HepG2 (cell line): ENCODE data around the gene UBALD1. TPM values are rescaled to one million over a fixed set of nuclear protein-coding genes. Genes with fewer than 3 reads are reported as not detected.
A peak's percentile ranks its signal among the peaks of the same experiment; 100 is the strongest.

ENCODE experiments used
- DZIP1 ChIP-seq: sonication (generic); formaldehyde crosslinking; IDR thresholded peaks from 2 replicates; pipeline ENCODE4 v1.5.0; 2020; ENCODE audit warnings: mild to moderate bottlenecking, missing genetic modification reagents
- FOXP1 ChIP-seq, 2 experiments: fragments of 450-650 bp in 1 of 2; IDR thresholded peaks; 2 replicates each; pipeline ENCODE4 v1.6.1; 2017 to 2018; ENCODE audit warnings: antibody characterized with exemption in 1 of 2
- GTF3A ChIP-seq: sonication (generic); formaldehyde crosslinking; conservative IDR thresholded peaks from 2 replicates; pipeline ENCODE4 v1.4.0; 2020; ENCODE audit warnings: mild to moderate bottlenecking, missing genetic modification reagents
- NCOA1 ChIP-seq: sonication (generic); formaldehyde crosslinking; IDR thresholded peaks from 2 replicates; pipeline ENCODE4 v1.9.0; 2021; ENCODE audit warnings: missing genetic modification reagents
- NFIC ChIP-seq: IDR thresholded peaks from 2 replicates; pipeline ENCODE4 v1.6.1; 2012; ENCODE audit warnings: mild to moderate bottlenecking, low read length, inconsistent platforms
- NFKB2 ChIP-seq: sonication (generic); formaldehyde crosslinking; IDR thresholded peaks from 2 replicates; pipeline ENCODE4 v1.4.0; 2020; ENCODE audit warnings: missing genetic modification reagents, borderline replicate concordance
- NFYB ChIP-seq: sonication (generic); formaldehyde crosslinking; IDR thresholded peaks from 2 replicates; pipeline ENCODE4 v1.4.0; 2020; ENCODE audit warnings: missing genetic modification reagents
- NR1H2 ChIP-seq: sonication (generic); formaldehyde crosslinking; IDR thresholded peaks from 2 replicates; pipeline ENCODE4 v1.8.1; 2022; ENCODE audit warnings: low read depth, missing genetic modification reagents, borderline replicate concordance
- PCBP2 ChIP-seq: fragments of 200-400 bp; formaldehyde crosslinking; optimal IDR thresholded peaks from 2 replicates; pipeline ENCODE3; 2018; ENCODE audit warnings: low read length, low read depth; ENCODE audit not compliant: poor library complexity, severe bottlenecking
- SATB2 ChIP-seq: sonication (generic); formaldehyde crosslinking; IDR thresholded peaks from 2 replicates; pipeline ENCODE4 v1.5.0; 2020; ENCODE audit warnings: missing genetic modification reagents
- SRSF1 ChIP-seq: fragments of 200-400 bp; formaldehyde crosslinking; optimal IDR thresholded peaks from 2 replicates; pipeline ENCODE3; 2017; ENCODE audit warnings: mild to moderate bottlenecking, low read depth, low read length, moderate library complexity
- SYNCRIP ChIP-seq: fragments of 200-400 bp; formaldehyde crosslinking; IDR thresholded peaks from 2 replicates; pipeline ENCODE4 v1.6.1; 2018; ENCODE audit warnings: mild to moderate bottlenecking, low read depth, low read length; ENCODE audit not compliant: insufficient read depth
- TCF7 ChIP-seq: sonication (generic); IDR thresholded peaks from 2 replicates; pipeline ENCODE4 v1.6.1; 2016; ENCODE audit warnings: antibody characterized with exemption, low read depth
- ZBTB38 ChIP-seq: sonication (generic); formaldehyde crosslinking; IDR thresholded peaks from 2 replicates; pipeline ENCODE4 v1.5.1; 2020; ENCODE audit warnings: mild to moderate bottlenecking, missing genetic modification reagents
- ZBTB46 ChIP-seq: sonication (generic); formaldehyde crosslinking; IDR thresholded peaks from 2 replicates; pipeline ENCODE4 v1.4.0; 2020; ENCODE audit warnings: mild to moderate bottlenecking, missing genetic modification reagents, borderline replicate concordance
- ZFP62 ChIP-seq: sonication (generic); formaldehyde crosslinking; IDR thresholded peaks from 2 replicates; pipeline ENCODE4 v1.4.0; 2020; ENCODE audit warnings: missing genetic modification reagents
- ZKSCAN1 ChIP-seq: fragments of 150-350 bp; IDR thresholded peaks from 2 replicates; pipeline ENCODE4 v1.6.1; 2014; ENCODE audit warnings: low read length
- ZNF432 ChIP-seq: sonication (generic); formaldehyde crosslinking; IDR thresholded peaks from 2 replicates; pipeline ENCODE4 v1.5.0; 2020; ENCODE audit warnings: missing genetic modification reagents, mild to moderate bottlenecking, borderline replicate concordance
- ZNF460 ChIP-seq: sonication (generic); formaldehyde crosslinking; IDR thresholded peaks from 2 replicates; pipeline ENCODE4 v1.5.1; 2020; ENCODE audit warnings: missing genetic modification reagents, mild to moderate bottlenecking, borderline replicate concordance
- ZNF691 ChIP-seq: sonication (generic); formaldehyde crosslinking; IDR thresholded peaks from 2 replicates; pipeline ENCODE4 v1.4.0; 2020; ENCODE audit warnings: missing genetic modification reagents, low read depth, mild to moderate bottlenecking, borderline replicate concordance
- ZNF749 ChIP-seq: sonication (generic); formaldehyde crosslinking; IDR thresholded peaks from 2 replicates; pipeline ENCODE4 v1.8.0; 2022; ENCODE audit warnings: mild to moderate bottlenecking, missing genetic modification reagents, moderate library complexity, borderline replicate concordance
- ZNF878 ChIP-seq: sonication (generic); formaldehyde crosslinking; IDR thresholded peaks from 2 replicates; pipeline ENCODE4 v1.8.1; 2023; ENCODE audit warnings: mild to moderate bottlenecking, missing genetic modification reagents, moderate library complexity
- polyA plus RNA-seq, 8 experiments: library from polyadenylated mRNA; depleted of rRNA in 3 of 8; stranded (reverse) in 7 of 8; unstranded in 1 of 8; fragments of >200 nt; fragmentation: Illumina TruSeq in 4 of 8; extraction: Trizol in 4 of 8; gene quantifications; 2 replicates each; pipeline versions ENCODE4 v1.2.1 to v1.2.3, GENCODE V29; 2011 to 2016; ENCODE audit warnings: low read depth in 4 of 8, missing spikeins in 1 of 8, mixed read lengths in 1 of 8; ENCODE audit not compliant: insufficient read depth in 1 of 8
- total RNA-seq, 5 experiments: library from RNA; depleted of rRNA; stranded (reverse); fragments of >200 nt; fragmentation: Illumina TruSeq; extraction: Trizol; gene quantifications; 2 replicates each; pipeline ENCODE4 v1.2.3, GENCODE V29; 2016; ENCODE audit warnings: low read depth in 1 of 5
- TF ChIP-seq, protein P1 (sequence below): sonication (generic); formaldehyde crosslinking; IDR thresholded peaks from 2 replicates; pipeline ENCODE4 v1.8.1; 2023; ENCODE audit warnings: mild to moderate bottlenecking, missing genetic modification reagents

Gene UBALD1
- total and polyA plus RNA-seq, 2 of the 13 experiments (the other 11 are each of a cell fraction or from before 2014, with no cell fraction given): 6.8 to 12.3 TPM

DNA sequence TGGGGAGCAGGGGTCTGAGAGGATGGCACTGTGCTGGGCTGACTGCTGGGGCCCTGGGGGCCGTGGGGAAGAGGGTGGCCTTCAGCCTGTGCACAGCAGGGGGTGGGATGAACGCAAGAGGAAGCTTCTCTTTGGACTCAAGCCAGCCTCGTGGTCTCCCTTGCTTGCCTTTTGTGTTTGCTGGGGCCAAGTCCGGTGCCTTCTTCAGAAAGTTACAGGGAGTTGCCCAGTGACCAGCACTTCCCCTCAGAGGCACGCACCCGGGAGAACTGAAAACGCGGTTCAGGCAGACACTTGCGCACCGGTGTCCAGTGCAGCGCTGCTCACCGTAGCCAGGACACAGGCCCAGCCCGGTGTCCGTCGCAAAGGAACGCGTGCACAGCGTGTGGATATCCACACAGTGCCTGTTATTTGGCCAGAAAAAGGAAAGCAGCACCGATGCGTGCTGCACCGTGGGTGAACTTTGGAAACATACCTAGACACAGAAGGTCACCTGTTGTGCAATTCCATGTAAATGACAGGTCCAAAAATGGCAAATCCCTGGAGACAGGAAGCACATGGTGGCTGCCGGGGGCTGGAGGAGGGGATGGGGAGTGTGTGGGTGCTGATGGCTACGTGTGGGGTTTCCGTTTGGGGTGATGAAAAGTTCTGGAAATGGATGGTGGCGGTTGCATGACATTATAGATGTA is 49.2 kb upstream of the UBALD1 start (continued):
- TF ChIP-seq, protein P1, sequence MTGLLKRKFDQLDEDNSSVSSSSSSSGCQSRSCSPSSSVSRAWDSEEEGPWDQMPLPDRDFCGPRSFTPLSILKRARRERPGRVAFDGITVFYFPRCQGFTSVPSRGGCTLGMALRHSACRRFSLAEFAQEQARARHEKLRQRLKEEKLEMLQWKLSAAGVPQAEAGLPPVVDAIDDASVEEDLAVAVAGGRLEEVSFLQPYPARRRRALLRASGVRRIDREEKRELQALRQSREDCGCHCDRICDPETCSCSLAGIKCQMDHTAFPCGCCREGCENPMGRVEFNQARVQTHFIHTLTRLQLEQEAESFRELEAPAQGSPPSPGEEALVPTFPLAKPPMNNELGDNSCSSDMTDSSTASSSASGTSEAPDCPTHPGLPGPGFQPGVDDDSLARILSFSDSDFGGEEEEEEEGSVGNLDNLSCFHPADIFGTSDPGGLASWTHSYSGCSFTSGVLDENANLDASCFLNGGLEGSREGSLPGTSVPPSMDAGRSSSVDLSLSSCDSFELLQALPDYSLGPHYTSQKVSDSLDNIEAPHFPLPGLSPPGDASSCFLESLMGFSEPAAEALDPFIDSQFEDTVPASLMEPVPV (CRISPR knock-in tag): peak; percentile 83; the same call in 1 of the 2 replicates
- no peak for TF ChIP-seq ZNF432 (CRISPR knock-in tag)
- TF ChIP-seq FOXP1 (IDR thresholded peaks at IDR 0.05): no peak
- peak; percentile 77; the same call in 1 of the 2 replicates for TF ChIP-seq FOXP1 (CRISPR knock-in tag; IDR thresholded peaks at IDR 0.05)
- TF ChIP-seq TCF7: no peak
- TF ChIP-seq PCBP2: no peak
- TF ChIP-seq NFIC: peak; percentile 81; the same call in 1 of the 2 replicates
- TF ChIP-seq ZBTB38 (CRISPR knock-in tag): peak; percentile 90; the same call in 1 of the 2 replicates
- no peak for TF ChIP-seq SYNCRIP
- no peak for TF ChIP-seq ZKSCAN1
- peak; percentile 88; the same call in 1 of the 2 replicates for TF ChIP-seq NR1H2 (CRISPR knock-in tag)
- 0 out of 2 replicates have a peak, but pooled peaks have one; percentile 17 for TF ChIP-seq ZNF691 (CRISPR knock-in tag)
- no peak; the same call in 1 of the 2 replicates for TF ChIP-seq ZBTB46
- no peak; the same call in 1 of the 2 replicates for TF ChIP-seq ZNF460 (CRISPR knock-in tag)
- no peak for TF ChIP-seq SRSF1
- peak; percentile 82 for TF ChIP-seq DZIP1 (CRISPR knock-in tag)
- no peak for TF ChIP-seq SATB2 (CRISPR knock-in tag)
- no peak for TF ChIP-seq NFYB (CRISPR knock-in tag)
- no peak for TF ChIP-seq GTF3A (CRISPR knock-in tag)
- peak; percentile 93; the same call in 1 of the 2 replicates for TF ChIP-seq NFKB2 (CRISPR knock-in tag)
- TF ChIP-seq ZNF878: peak; percentile 97
- TF ChIP-seq ZNF749 (CRISPR knock-in tag): peak; percentile 89
- TF ChIP-seq NCOA1 (CRISPR knock-in tag): no peak
- no peak for TF ChIP-seq ZFP62
